Left ventricle myocardium inferior (tissue), 1 donor: ENCODE measurements around the gene EPHB3. TPM values are rescaled to one million over a fixed set of nuclear protein-coding genes. Genes with fewer than 3 reads are reported as not detected.

Source experiments
- DNase-seq: peaks from one replicate; pipeline ENCODE4 v3.0.0-alpha.2; 2020
- H3K27ac ChIP-seq: fragments of 200-600 bp; replicated peaks from 2 replicates; pipeline ENCODE4 v1.8.0; 2021
- H3K27me3 ChIP-seq: fragments of 200-600 bp; 2 replicates; pipeline ENCODE4 v1.8.0; 2021; ENCODE audit warnings: low read depth
- H3K36me3 ChIP-seq: fragments of 200-600 bp; 2 replicates; pipeline ENCODE4 v1.8.0; 2021
- H3K4me1 ChIP-seq: fragments of 200-600 bp; 2 replicates; pipeline ENCODE4 v1.8.0; 2021
- H3K4me3 ChIP-seq: fragments of 200-600 bp; 2 replicates; pipeline ENCODE4 v1.8.0; 2021; ENCODE audit warnings: mild to moderate bottlenecking, moderate library complexity
- H3K9me3 ChIP-seq: fragments of 200-600 bp; replicated peaks from 2 replicates; pipeline ENCODE4 v1.8.0; 2021
- CTCF ChIP-seq: fragments of 200-600 bp; IDR thresholded peaks from 2 replicates; pipeline ENCODE4 v1.8.0; 2021; ENCODE audit warnings: antibody characterized with exemption, mild to moderate bottlenecking, borderline replicate concordance
- intact Hi-C: fragments of 100-400 bp; cut with micrococcal nuclease; formaldehyde crosslinking; loops from one replicate; pipeline ENCODE4 v1.11.0; 2022
- total RNA-seq: library from RNA; stranded (reverse); fragmentation: NEBNext Ultra II Directional; extraction: Animal tissue kit (Norgen Biotek cat#: 25700); gene quantifications from one replicate; pipeline ENCODE4 v1.2.1, GENCODE V29; 2021
- donor health status: DM: no; HTN: yes; CAD: no; lungs with severe emphysema.

Gene EPHB3
- total RNA-seq, 1 donor from 2014 or later: 5.0 TPM

- no peak for TF ChIP-seq CTCF
- Histone ChIP-seq H3K4me3 (no peak overlapping the region), H3K4me1 (peaks cover 12% of the 10 kb centered on the region), H3K9me3 (no peaks in the 10 kb centered on the region), H3K27ac (no peak overlapping the region), H3K36me3 (no peaks in the 10 kb centered on the region), H3K27me3 (peaks cover 67% of the 10 kb centered on the region)
- DNase-seq: no peak
- intact Hi-C loops: no loop called here
These were observed 9.3 kb upstream of the EPHB3 start for GRCh38 chr3:184552296-184552695.

GRCh38 chr3:184552863-184553262, 8.7 kb upstream of the EPHB3 start:
- H3K36me3 ChIP-seq: no peaks in the 10 kb centered on the region
- H3K27ac ChIP-seq: no peak overlapping the region
- no peak for DNase-seq
- peaks cover 70% of the 10 kb centered on the region for H3K27me3 ChIP-seq
- H3K9me3 ChIP-seq: no peaks in the 10 kb centered on the region
- H3K4me1 ChIP-seq: peaks cover 12% of the 10 kb centered on the region
- intact Hi-C loops: no loop called here
- H3K4me3 ChIP-seq: no peak overlapping the region
- no peak for TF ChIP-seq CTCF

GRCh38 chr3:184553385-184553784, 8.2 kb upstream of the EPHB3 start:
- Histone ChIP-seq H3K4me3 (no peak overlapping the region), H3K27me3 (peaks cover 74% of the 10 kb centered on the region), H3K9me3 (no peaks in the 10 kb centered on the region), H3K4me1 (peaks cover 12% of the 10 kb centered on the region), H3K36me3 (no peaks in the 10 kb centered on the region), H3K27ac (no peak overlapping the region)
- TF ChIP-seq CTCF: no peak
- no peak for DNase-seq
- intact Hi-C loops: no loop called here

GRCh38 chr3:184554461-184554860, 7.1 kb upstream of the EPHB3 start:
- no peak for TF ChIP-seq CTCF
- H3K27me3 ChIP-seq: peaks cover 74% of the 10 kb centered on the region
- intact Hi-C loops: no loop called here
- H3K36me3 ChIP-seq: no peaks in the 10 kb centered on the region
- H3K27ac ChIP-seq: no peak overlapping the region
- DNase-seq: no peak
- no peaks in the 10 kb centered on the region for H3K9me3 ChIP-seq
- H3K4me3 ChIP-seq: no peak overlapping the region
- peaks cover 12% of the 10 kb centered on the region for H3K4me1 ChIP-seq

- intact Hi-C loops: no loop called here
- Histone ChIP-seq H3K4me3 (no peak overlapping the region), H3K27ac (no peak overlapping the region), H3K36me3 (no peaks in the 10 kb centered on the region), H3K27me3 (peaks cover 77% of the 10 kb centered on the region), H3K9me3 (no peaks in the 10 kb centered on the region), H3K4me1 (peaks cover 23% of the 10 kb centered on the region)
- no peak for DNase-seq
- no peak for TF ChIP-seq CTCF
These were observed 4.8 kb upstream of the EPHB3 start for GRCh38 chr3:184556582-184557347.
